ENCODE data around the gene KIF5A.

KIF5A gene

DNA sequence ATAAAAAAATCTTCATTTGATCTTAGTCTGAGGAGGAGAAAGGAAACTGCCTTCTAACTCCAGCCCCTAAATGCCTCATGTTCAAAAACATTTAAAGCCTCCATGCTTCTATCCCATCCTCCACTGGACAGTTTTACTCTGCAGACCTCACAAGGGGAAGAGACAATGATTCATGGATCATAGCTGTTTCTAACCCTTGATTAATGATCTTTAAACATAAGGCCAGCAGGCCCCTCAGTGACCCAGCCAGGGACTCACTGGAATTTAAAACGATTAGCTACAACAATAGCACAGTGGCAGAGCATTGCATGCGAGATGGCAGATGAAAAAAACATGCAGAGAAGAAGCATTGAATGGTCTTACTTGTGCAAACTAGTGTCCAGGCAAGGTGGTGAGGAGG, 8.8 kb upstream of the KIF5A start (continued):
- TF ChIP-seq, protein P1, sequence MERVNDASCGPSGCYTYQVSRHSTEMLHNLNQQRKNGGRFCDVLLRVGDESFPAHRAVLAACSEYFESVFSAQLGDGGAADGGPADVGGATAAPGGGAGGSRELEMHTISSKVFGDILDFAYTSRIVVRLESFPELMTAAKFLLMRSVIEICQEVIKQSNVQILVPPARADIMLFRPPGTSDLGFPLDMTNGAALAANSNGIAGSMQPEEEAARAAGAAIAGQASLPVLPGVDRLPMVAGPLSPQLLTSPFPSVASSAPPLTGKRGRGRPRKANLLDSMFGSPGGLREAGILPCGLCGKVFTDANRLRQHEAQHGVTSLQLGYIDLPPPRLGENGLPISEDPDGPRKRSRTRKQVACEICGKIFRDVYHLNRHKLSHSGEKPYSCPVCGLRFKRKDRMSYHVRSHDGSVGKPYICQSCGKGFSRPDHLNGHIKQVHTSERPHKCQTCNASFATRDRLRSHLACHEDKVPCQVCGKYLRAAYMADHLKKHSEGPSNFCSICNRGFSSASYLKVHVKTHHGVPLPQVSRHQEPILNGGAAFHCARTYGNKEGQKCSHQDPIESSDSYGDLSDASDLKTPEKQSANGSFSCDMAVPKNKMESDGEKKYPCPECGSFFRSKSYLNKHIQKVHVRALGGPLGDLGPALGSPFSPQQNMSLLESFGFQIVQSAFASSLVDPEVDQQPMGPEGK (CRISPR knock-in tag; IDR thresholded peaks at IDR 0.05; ENCODE audit: borderline replicate concordance), result no peak
- TF ChIP-seq ARNTL (CRISPR knock-in tag; IDR thresholded peaks at IDR 0.05; ENCODE audit: borderline replicate concordance, low read depth) (no peak), ISL1 (CRISPR knock-in tag; IDR thresholded peaks at IDR 0.05) (no peak), PPARA (CRISPR knock-in tag; IDR thresholded peaks at IDR 0.05; ENCODE audit: borderline replicate concordance) (no peak)
- TF ChIP-seq, protein P2, sequence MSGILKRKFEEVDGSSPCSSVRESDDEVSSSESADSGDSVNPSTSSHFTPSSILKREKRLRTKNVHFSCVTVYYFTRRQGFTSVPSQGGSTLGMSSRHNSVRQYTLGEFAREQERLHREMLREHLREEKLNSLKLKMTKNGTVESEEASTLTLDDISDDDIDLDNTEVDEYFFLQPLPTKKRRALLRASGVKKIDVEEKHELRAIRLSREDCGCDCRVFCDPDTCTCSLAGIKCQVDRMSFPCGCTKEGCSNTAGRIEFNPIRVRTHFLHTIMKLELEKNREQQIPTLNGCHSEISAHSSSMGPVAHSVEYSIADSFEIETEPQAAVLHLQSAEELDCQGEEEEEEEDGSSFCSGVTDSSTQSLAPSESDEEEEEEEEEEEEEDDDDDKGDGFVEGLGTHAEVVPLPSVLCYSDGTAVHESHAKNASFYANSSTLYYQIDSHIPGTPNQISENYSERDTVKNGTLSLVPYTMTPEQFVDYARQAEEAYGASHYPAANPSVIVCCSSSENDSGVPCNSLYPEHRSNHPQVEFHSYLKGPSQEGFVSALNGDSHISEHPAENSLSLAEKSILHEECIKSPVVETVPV (CRISPR knock-in tag; IDR thresholded peaks at IDR 0.05), result no peak
- TF ChIP-seq, protein P3, sequence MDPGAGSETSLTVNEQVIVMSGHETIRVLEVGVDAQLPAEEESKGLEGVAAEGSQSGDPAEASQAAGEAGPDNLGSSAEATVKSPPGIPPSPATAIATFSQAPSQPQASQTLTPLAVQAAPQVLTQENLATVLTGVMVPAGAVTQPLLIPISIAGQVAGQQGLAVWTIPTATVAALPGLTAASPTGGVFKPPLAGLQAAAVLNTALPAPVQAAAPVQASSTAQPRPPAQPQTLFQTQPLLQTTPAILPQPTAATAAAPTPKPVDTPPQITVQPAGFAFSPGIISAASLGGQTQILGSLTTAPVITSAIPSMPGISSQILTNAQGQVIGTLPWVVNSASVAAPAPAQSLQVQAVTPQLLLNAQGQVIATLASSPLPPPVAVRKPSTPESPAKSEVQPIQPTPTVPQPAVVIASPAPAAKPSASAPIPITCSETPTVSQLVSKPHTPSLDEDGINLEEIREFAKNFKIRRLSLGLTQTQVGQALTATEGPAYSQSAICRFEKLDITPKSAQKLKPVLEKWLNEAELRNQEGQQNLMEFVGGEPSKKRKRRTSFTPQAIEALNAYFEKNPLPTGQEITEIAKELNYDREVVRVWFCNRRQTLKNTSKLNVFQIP (CRISPR knock-in tag; IDR thresholded peaks at IDR 0.05; ENCODE audit: borderline replicate concordance, low read depth), result no peak

GRCh38 chr12:57541717-57542116, 8.1 kb upstream of the KIF5A start:
- TF ChIP-seq ZFP3 (CRISPR knock-in tag; IDR thresholded peaks at IDR 0.05) (no peak), ZC3H10 (CRISPR knock-in tag; IDR thresholded peaks at IDR 0.05) (no peak), ESRRG (CRISPR knock-in tag; IDR thresholded peaks at IDR 0.05) (no peak), SNAI2 (CRISPR knock-in tag; IDR thresholded peaks at IDR 0.05) (no peak), ZNF565 (CRISPR knock-in tag; conservative IDR thresholded peaks at IDR 0.05; ENCODE audit: low read depth) (no peak)
- TF ChIP-seq, protein P2 (CRISPR knock-in tag; IDR thresholded peaks at IDR 0.05), result no peak
- TF ChIP-seq, protein P3 (CRISPR knock-in tag; IDR thresholded peaks at IDR 0.05; ENCODE audit: borderline replicate concordance, low read depth), result no peak
- ATAC-seq, result no peak

- TF ChIP-seq PPARA (CRISPR knock-in tag; IDR thresholded peaks at IDR 0.05; ENCODE audit: borderline replicate concordance) (no peak), TSHZ2 (CRISPR knock-in tag; IDR thresholded peaks at IDR 0.05) (no peak), BACH2 (CRISPR knock-in tag; IDR thresholded peaks at IDR 0.05; ENCODE audit: borderline replicate concordance) (no peak), ZNF70 (CRISPR knock-in tag; IDR thresholded peaks at IDR 0.05) (no peak), ZC3H10 (CRISPR knock-in tag; IDR thresholded peaks at IDR 0.05) (no peak), TOX (CRISPR knock-in tag; IDR thresholded peaks at IDR 0.05; ENCODE audit: borderline replicate concordance) (no peak), ZFP3 (CRISPR knock-in tag; IDR thresholded peaks at IDR 0.05) (no peak), CREB5 (CRISPR knock-in tag; IDR thresholded peaks at IDR 0.05; ENCODE audit: low read depth) (no peak)
- TF ChIP-seq, protein P2 (CRISPR knock-in tag; IDR thresholded peaks at IDR 0.05), result no peak
- ATAC-seq, result no peak
Measured at GRCh38 chr12:57543581-57543980, 6.3 kb upstream of the KIF5A start.

Measured in SK-N-SH treated with all-trans-retinoic acid at 6 μM for 48 hours (cell line).